Sigmoid colon (tissue), 4 donors: Measurements from ENCODE around the gene SLC25A13.

ENCODE experiments used
- EP300 ChIP-seq, 4 donors: sonication (generic); formaldehyde crosslinking; IDR thresholded peaks; one replicate each; pipeline ENCODE4 v1.6.1; 2017; ENCODE audit warnings: antibody characterized with exemption in 4 of 4
- POLR2A ChIP-seq, 2 donors: fragments of 450-650 bp; IDR thresholded peaks; one replicate each; pipeline ENCODE4 v1.6.1; 2016; ENCODE audit warnings: antibody characterized with exemption in 2 of 2, mild to moderate bottlenecking in 2 of 2, moderate library complexity in 2 of 2
- POLR2AphosphoS5 ChIP-seq, 4 donors: sonication (generic); formaldehyde crosslinking; IDR thresholded peaks; one replicate each; pipeline ENCODE4 v1.6.1; 2017; ENCODE audit warnings: antibody characterized with exemption in 4 of 4
- TF ChIP-seq, protein P1 (sequence below), 4 experiments: fragments of 450-650 bp in 3 of 4; fragments of 200-600 bp in 1 of 4; IDR thresholded peaks; one replicate each; pipeline ENCODE4 v1.5.1; 2016 to 2019; ENCODE audit warnings: antibody characterized with exemption in 4 of 4, mild to moderate bottlenecking in 3 of 4, moderate library complexity in 2 of 4

DNA sequence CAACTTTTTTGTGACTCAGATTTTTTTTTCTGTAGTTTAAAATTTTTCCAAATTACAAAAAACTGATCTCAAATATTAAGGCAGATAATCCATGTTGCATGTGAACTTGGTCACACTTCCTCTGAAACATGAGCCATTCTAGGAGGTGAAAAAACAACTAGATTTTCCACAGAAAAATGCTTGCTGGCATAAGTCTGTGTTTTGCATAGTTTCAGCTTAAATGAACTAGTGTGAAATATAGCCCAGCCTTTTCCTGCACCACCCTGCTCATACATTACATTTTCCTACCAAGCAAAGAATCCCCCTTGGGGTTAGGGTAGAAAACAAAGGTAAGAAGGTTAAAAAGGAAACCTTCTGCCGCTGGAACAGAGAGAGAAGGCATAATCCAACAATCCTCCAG, 48.2 kb downstream of the SLC25A13 start:
- TF ChIP-seq, protein P1, sequence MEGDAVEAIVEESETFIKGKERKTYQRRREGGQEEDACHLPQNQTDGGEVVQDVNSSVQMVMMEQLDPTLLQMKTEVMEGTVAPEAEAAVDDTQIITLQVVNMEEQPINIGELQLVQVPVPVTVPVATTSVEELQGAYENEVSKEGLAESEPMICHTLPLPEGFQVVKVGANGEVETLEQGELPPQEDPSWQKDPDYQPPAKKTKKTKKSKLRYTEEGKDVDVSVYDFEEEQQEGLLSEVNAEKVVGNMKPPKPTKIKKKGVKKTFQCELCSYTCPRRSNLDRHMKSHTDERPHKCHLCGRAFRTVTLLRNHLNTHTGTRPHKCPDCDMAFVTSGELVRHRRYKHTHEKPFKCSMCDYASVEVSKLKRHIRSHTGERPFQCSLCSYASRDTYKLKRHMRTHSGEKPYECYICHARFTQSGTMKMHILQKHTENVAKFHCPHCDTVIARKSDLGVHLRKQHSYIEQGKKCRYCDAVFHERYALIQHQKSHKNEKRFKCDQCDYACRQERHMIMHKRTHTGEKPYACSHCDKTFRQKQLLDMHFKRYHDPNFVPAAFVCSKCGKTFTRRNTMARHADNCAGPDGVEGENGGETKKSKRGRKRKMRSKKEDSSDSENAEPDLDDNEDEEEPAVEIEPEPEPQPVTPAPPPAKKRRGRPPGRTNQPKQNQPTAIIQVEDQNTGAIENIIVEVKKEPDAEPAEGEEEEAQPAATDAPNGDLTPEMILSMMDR (IDR thresholded peaks at IDR 0.05), result no peak
- no peak for TF ChIP-seq EP300 (IDR thresholded peaks at IDR 0.05)
- no peak for TF ChIP-seq POLR2AphosphoS5 (IDR thresholded peaks at IDR 0.05)
- TF ChIP-seq POLR2A (IDR thresholded peaks at IDR 0.05), result no peak
